B cell (primary cell): ENCODE results near the gene P3R3URF. TPM values are rescaled to one million over a fixed set of nuclear protein-coding genes. Genes with fewer than 3 reads are reported as not detected.

Experiments used
- ATAC-seq: fragments of 200-7000 bp; cut with Tn5 transposase; one replicate; pipeline ENCODE4 v1.10.0; 2021; ENCODE audit warnings: low read depth, mild to moderate bottlenecking, moderate number of reproducible peaks, moderate library complexity
- CTCF ChIA-PET: fragments of 350-600 bp; sonication (Branson Sonifier 250); formaldehyde crosslinking; loops from one replicate; lab custom pipeline; 2021; ENCODE audit warnings: antibody characterized with exemption, inconsistent platforms; lab: Charles Lee
- POLR2A ChIA-PET: fragments of 350-600 bp; sonication (Branson Sonifier 250); formaldehyde crosslinking; loops from one replicate; lab custom pipeline; 2021; ENCODE audit warnings: antibody characterized with exemption; lab: Charles Lee
- DNase-seq: peaks from one replicate; pipeline ENCODE4 v3.0.0; 2013
- H2AFZ ChIP-seq: 2 replicates; pipeline ENCODE4 v1.6.1; 2012; ENCODE audit warnings: mild to moderate bottlenecking, low read depth, low read length; ENCODE audit not compliant: insufficient read depth, poor library complexity, severe bottlenecking
- H3K27ac ChIP-seq, 2 donors: 1 replicate in 1 of 2; 2 replicates in 1 of 2; pipeline ENCODE4 v1.5.1; 2012 to 2013; ENCODE audit warnings: low read length in 2 of 2, mild to moderate bottlenecking in 2 of 2, moderate library complexity in 1 of 2
- H3K27me3 ChIP-seq, 4 experiments: fragments of 200-600 bp in 1 of 4; sonication (generic) in 1 of 4; replicated peaks in 1 of 4; 1 replicate in 2 of 4; 2 replicates in 2 of 4; pipeline versions ENCODE4 v1.6.1 to v1.7.0; 2013 to 2016; ENCODE audit warnings: low read length in 3 of 4, mild to moderate bottlenecking in 2 of 4, mixed read lengths in 1 of 4, moderate library complexity in 1 of 4; ENCODE audit not compliant: insufficient read depth in 4 of 4, control insufficient read depth in 3 of 4; ENCODE audit errors: control extremely low read depth in 1 of 4
- H3K36me3 ChIP-seq, 2 experiments: replicated peaks in 1 of 2; 1 replicate in 1 of 2; 2 replicates in 1 of 2; pipeline versions ENCODE4 v1.6.1 to v1.7.1; 2013; ENCODE audit warnings: low read length in 1 of 2; ENCODE audit not compliant: insufficient read depth in 2 of 2, control insufficient read depth in 1 of 2; ENCODE audit errors: control extremely low read depth in 1 of 2, extremely low read depth in 1 of 2
- H3K4me1 ChIP-seq, 2 donors: fragments of 200-600 bp in 1 of 2; sonication (generic) in 1 of 2; 1 replicate in 1 of 2; 2 replicates in 1 of 2; pipeline versions ENCODE4 v1.5.1 to v1.6.1; 2013 to 2017; ENCODE audit warnings: low read length in 2 of 2; ENCODE audit not compliant: control insufficient read depth in 2 of 2, insufficient read depth in 2 of 2
- H3K4me2 ChIP-seq: replicated peaks from 2 replicates; pipeline ENCODE3; 2012; ENCODE audit warnings: mild to moderate bottlenecking, low read depth, low read length; ENCODE audit not compliant: poor library complexity, severe bottlenecking
- H3K4me3 ChIP-seq, 5 experiments: fragments of 200-600 bp in 1 of 5; sonication (generic) in 1 of 5; 1 replicate in 3 of 5; 2 replicates in 2 of 5; pipeline versions ENCODE4 v1.5.1 to v1.7.0; 2011 to 2016; ENCODE audit warnings: low read length in 4 of 5, mild to moderate bottlenecking in 4 of 5, low read depth in 2 of 5, control low read depth in 1 of 5, moderate library complexity in 1 of 5; ENCODE audit not compliant: insufficient read depth in 1 of 5; ENCODE audit errors: control extremely low read depth in 1 of 5, extremely low read depth in 1 of 5
- H3K79me2 ChIP-seq: fragments of 200-600 bp; sonication (generic); one replicate; pipeline ENCODE4 v1.6.0; 2016; ENCODE audit warnings: low read length; ENCODE audit not compliant: control insufficient read depth, insufficient read depth
- H3K9ac ChIP-seq: fragments of 200-600 bp; sonication (generic); 2 replicates; pipeline ENCODE4 v1.6.1; 2017; ENCODE audit warnings: mild to moderate bottlenecking, low read length, moderate library complexity
- H3K9me3 ChIP-seq, 3 donors: one replicate each; pipeline versions ENCODE4 v1.6.1 to v1.7.1; 2013; ENCODE audit warnings: low read length in 2 of 3; ENCODE audit not compliant: control insufficient read depth in 2 of 3, insufficient read depth in 1 of 3; ENCODE audit errors: control extremely low read depth in 1 of 3
- H4K20me1 ChIP-seq: 2 replicates; pipeline ENCODE4 v1.6.0; 2012; ENCODE audit warnings: mild to moderate bottlenecking, low read length; ENCODE audit not compliant: insufficient read depth, control insufficient read depth, poor library complexity, severe bottlenecking
- H3K27ac Mint-ChIP-seq: one replicate; pipeline ENCODE4 v1.8.0; 2021; ENCODE audit warnings: mixed read lengths
- H3K27me3 Mint-ChIP-seq: one replicate; pipeline ENCODE4 v1.8.0; 2021; ENCODE audit warnings: mixed read lengths
- H3K4me1 Mint-ChIP-seq: one replicate; pipeline ENCODE4 v1.8.0; 2021; ENCODE audit warnings: mixed read lengths
- H3K4me3 Mint-ChIP-seq: one replicate; pipeline ENCODE4 v1.8.0; 2021; ENCODE audit warnings: mixed read lengths
- H3K9me3 Mint-ChIP-seq: one replicate; pipeline ENCODE4 v1.8.0; 2022; ENCODE audit warnings: mixed read lengths; ENCODE audit not compliant: insufficient read depth
- CTCF ChIP-seq: fragments of 200-600 bp; IDR thresholded peaks from one replicate; pipeline ENCODE4 v1.8.0; 2022; ENCODE audit warnings: antibody characterized with exemption, mild to moderate bottlenecking
- EZH2 ChIP-seq: IDR thresholded peaks from 2 replicates; pipeline ENCODE4 v1.6.1; 2012; ENCODE audit warnings: borderline replicate concordance, low read depth, mild to moderate bottlenecking, moderate library complexity, low read length; ENCODE audit not compliant: insufficient read depth, poor library complexity, severe bottlenecking
- WGBS: methylation state at CpG from one replicate; pipeline ENCODE4 v1.1.5; 2013; ENCODE audit warnings: missing lambda C conversion rate; ENCODE audit not compliant: insufficient coverage; 5-methylcytosine and 5-hydroxymethylcytosine counted together
- intact Hi-C: fragments of 100-400 bp; cut with micrococcal nuclease; formaldehyde crosslinking; loops from one replicate; pipeline ENCODE4 v1.10.0; 2022
- polyA plus RNA-seq: library from polyadenylated mRNA; depleted of rRNA; stranded (reverse); fragments of >200 nt; gene quantifications from 2 replicates; pipeline ENCODE4 v1.2.3, GENCODE V29; 2012
- total RNA-seq, 2 donors: library from RNA; stranded (reverse); fragments of 120-200 nt in 1 of 2; gene quantifications; 1 replicate in 1 of 2; 2 replicates in 1 of 2; pipeline versions ENCODE4 v1.2.3 to v1.2.4, GENCODE V29; 2013 to 2022

Gene P3R3URF
- total and polyA plus RNA-seq, 2 donors (not counting 1 experiment from before 2014, with no cell fraction given): not detected

- Mint-ChIP-seq H3K4me3 (no peak overlapping the region), H3K4me1 (peaks cover 13% of the 10 kb centered on the region), H3K9me3 (no peaks in the 10 kb centered on the region), H3K27ac (no peak overlapping the region), H3K27me3 (no peaks in the 10 kb centered on the region)
- Histone ChIP-seq H4K20me1 (no peaks in the 10 kb centered on the region), H2AFZ (no peak overlapping the region), H3K79me2 (no peaks in the 10 kb centered on the region), H3K36me3 (peaks cover 0 to 25% of the 10 kb centered on the region in 2 experiments), H3K4me1 (peaks cover 7 to 10% of the 10 kb centered on the region in 2 donors), H3K9ac (no peak overlapping the region), H3K4me3 (no peak overlapping the region), H3K9me3 (no peaks in the 10 kb centered on the region), H3K4me2 (no peak overlapping the region), H3K27ac (no peak overlapping the region), H3K27me3 (no peaks in the 10 kb centered on the region)
- ATAC-seq (no peak), DNase-seq (no peak)
- ChIA-PET CTCF (interaction anchor here (1.3 kb wide), 1 partner anchor 150 kb away, joined by 3 read pairs; no protein-coding TSS in a partner anchor), POLR2A (interaction anchor here (0.6 kb wide), 1 partner anchor 123 kb away, joined by 3 read pairs; no protein-coding TSS in a partner anchor)
- intact Hi-C loops: no loop called here
- TF ChIP-seq CTCF (no peak), EZH2 (no peak)
- 98% methylated on average over 7 of the region's 8 CpGs for WGBS
Measured at GRCh38 chr1:46187106-46187869, 11.0 kb upstream of the P3R3URF start.

- Mint-ChIP-seq H3K27me3 (no peaks in the 10 kb centered on the region), H3K4me1 (peaks cover 13% of the 10 kb centered on the region), H3K27ac (no peak overlapping the region), H3K4me3 (no peak overlapping the region), H3K9me3 (no peaks in the 10 kb centered on the region)
- H3K36me3 ChIP-seq: peaks cover 0 to 16% of the 10 kb centered on the region in 2 experiments
- ATAC-seq (no peak), DNase-seq (no peak)
- no peaks in the 10 kb centered on the region for H3K27me3 ChIP-seq
- no peak for TF ChIP-seq EZH2
- no peak for TF ChIP-seq CTCF
- WGBS: 50% methylated on average over 1 of the region's 2 CpGs
- ChIA-PET POLR2A (no interaction called here), CTCF (no interaction called here)
- H3K4me1 ChIP-seq: peaks cover 7 to 10% of the 10 kb centered on the region in 2 donors
- no peaks in the 10 kb centered on the region for H3K9me3 ChIP-seq
- no peak overlapping the region for H3K4me2 ChIP-seq
- H4K20me1 ChIP-seq: no peaks in the 10 kb centered on the region
- no peak overlapping the region for H3K9ac ChIP-seq
- H3K27ac ChIP-seq: no peak overlapping the region
- no peaks in the 10 kb centered on the region for H3K79me2 ChIP-seq
- H2AFZ ChIP-seq: no peak overlapping the region
- no peak overlapping the region for H3K4me3 ChIP-seq
- intact Hi-C loops: no loop called here
Measured at GRCh38 chr1:46186076-46186475, 9.8 kb upstream of the P3R3URF start.
